T-helper 2 cell treated with Interferon-gamma antibody and Interleukin-4, amounts not matched to agents 100 ng/mL and 5 ng/mL, for 36 hours (primary cell): Measurements from ENCODE around the gene ITGB8. TPM values are rescaled to one million over a fixed set of nuclear protein-coding genes. Genes with fewer than 3 reads are reported as not detected.

Source experiments
- intact Hi-C: fragments of 100-400 bp; cut with micrococcal nuclease; formaldehyde crosslinking; loops from one replicate; pipeline ENCODE4 v1.15.1; 2023
- total RNA-seq: library from RNA; stranded (reverse); gene quantifications from 2 replicates; pipeline ENCODE4 v1.2.3, GENCODE V29; 2022

ITGB8 gene
- total RNA-seq, 1 donor from 2014 or later = not detected

DNA sequence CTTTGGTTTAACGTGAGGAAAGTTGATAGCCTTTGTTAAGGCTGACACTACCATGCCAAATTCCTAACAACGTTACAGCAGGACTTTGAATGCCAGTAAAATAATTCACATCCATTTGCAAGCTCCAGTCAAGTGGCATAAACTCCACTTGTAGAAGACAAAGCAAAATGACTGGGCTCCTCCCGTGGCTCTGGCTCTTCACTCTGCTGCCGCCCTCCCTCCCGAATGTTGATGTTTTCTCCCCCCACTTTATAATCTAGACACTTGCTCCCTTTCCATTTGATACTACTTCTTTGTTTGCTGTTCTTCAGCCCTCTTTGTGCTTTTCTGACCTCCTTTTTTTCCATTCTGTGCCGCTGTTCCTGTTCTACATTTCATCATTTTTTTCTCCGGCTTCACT is 22.8 kb upstream of the ITGB8 start:
- intact Hi-C loops = no loop called here

DNA sequence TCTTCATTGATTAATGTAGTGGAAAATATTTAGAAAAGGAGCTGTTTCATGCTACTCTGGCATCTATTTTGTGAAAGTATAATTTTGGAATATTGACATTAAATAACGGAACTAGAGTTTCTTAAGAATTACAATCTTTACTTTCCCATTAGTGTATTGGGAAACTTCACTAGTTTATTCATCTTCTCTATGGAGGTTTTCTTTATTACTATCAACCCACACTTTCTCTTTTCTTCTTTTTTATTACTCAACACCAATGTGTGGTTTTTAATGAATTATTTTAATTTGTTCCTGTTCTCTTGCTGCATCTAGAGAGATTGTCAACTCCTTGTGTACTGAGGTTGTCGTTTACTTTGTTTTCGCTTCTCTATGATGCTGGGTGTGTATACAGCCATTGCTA is 20.4 kb upstream of the ITGB8 start:
- intact Hi-C loops = no loop called here

DNA sequence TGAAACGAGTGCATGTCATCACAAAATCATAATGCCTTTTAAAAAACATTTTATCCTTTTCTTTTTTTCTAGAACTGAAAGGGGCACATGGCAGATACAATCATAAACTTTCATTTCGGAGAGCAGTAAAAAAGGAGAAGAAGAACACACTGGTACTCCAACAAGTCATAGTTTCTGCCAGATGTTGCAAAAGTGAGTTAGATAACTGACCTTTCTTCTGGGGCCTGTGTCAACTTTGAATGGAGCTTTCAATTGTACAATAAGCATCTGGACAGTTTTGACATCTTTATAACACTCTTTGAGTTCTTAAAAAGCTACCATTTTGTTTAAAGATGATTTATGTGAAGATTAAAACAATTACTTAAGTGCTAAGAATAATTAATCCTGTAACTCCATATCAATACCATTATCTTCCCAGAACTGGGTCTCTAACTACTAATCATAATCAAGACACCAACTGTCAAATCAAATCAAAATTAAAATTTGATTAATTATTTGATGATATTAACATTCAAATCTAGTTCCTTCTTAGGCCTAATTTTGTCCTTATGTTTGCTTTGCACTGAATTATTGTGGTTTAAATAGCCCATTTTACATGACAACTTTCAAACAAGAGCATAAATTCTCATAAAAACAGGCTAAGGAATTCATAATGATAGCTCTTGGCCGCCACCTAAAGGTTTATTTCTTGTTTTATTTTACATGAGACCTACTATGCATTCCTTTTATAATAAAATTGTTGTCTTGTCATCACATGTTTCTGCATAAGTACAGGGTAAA is 19.5 kb upstream of the ITGB8 start:
- intact Hi-C loops = no loop called here

DNA sequence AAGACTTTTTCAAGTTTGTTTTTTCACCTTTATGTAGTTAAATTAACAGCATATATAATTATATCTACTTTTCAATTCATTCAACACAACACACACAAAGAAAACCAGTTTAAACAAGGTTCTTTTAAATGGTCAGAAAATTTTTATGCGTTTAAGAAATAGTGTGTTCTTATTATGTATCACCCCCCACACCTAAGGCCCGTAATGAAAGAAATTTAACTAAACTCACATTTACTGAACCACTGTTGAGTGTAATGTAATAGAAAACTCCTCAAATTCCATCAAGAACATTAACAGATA is 19.0 kb upstream of the ITGB8 start:
- intact Hi-C loops = no loop called here

DNA sequence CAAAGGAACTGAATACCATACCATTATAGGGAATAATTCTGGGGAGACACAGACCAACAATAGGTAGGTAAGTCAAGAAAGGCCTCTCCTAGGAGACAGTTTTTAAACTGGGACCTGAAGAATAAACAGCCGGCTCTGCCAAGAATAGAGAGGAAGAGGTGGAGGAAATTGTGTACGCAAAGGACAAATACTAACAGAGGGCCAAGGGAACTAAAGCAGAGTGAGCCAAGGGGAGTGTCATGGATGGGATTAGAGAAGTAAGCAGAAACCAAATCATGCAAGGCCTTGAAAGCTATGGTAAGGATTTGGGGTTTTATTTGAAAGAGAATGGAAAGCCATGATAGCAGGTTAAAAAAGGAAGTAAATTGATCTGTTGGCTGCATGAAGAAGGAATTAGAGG is 18.1 kb upstream of the ITGB8 start:
- intact Hi-C loops = no loop called here

DNA sequence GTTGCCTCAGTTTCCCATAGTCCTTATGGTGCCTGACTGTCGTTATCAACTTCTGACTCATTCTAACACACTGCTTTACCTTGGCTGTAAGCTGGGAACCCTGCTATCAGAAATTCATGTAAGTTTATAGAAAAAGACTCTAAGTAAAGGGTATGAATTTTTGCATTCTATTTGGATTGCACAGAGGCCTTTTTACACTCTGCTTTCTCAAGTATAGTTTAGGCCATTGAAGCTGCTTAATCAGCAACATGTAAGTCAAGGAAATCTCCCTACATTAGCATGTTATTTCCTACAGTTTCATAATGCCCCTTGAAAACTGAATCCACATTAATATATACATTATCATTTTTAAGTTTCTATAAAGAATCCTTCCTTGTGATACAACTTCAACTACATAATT is 17.1 kb upstream of the ITGB8 start:
- intact Hi-C loops = no loop called here

DNA sequence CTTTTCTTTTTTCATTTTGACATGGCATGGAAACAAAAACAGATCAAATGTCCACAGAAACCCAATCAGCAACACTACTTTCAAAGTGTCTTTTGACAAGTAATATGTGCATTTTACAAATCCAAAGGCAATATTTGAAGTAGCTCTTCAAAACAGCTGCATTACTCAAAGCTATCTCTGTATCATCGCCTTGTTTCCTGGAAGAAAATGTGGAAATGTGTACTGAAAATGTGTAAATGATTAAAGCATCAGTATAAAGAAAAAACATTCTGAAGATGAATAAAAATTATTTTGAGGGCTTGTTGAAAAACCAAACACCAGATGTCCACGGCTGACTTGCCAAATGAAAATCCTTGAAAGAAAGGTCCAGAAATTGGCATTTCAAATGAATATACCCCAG is 16.5 kb upstream of the ITGB8 start:
- intact Hi-C loops = no loop called here

DNA sequence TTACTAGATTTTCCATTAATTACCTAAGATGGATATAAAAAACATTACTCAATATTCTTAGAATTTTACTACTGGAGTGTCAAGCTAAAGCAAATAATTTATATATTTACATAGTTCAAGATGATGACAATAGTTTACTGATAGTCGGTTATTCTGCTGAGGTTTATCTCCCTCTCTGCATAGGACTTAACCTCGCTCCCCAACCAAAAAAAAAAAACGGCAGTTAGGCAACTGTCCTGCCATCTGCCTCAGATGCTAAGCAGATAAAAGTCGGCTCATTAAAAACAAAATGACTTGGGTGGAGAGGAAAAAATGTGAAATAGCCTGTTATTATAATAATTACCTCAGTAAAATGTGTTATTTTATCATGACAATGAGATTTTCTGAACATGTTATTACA is 14.0 kb upstream of the ITGB8 start:
- intact Hi-C loops = no loop called here

DNA sequence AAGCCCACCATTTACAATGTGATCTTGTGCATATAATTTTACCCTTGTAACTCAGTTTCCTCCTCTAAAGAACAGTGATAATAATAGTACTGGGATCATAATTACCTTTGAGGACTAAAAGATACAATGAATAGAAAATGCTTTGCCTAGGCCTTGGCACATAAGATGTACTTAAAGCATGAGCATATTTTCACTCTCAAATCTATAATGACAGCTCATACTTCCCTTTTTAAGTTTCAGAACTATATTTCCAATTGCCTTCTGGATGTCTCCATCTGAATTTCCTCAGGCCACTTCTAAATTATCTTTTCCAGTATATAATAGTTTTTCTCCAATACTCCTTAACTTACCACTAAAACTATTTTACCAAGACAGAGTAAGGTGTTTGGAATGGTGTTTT is 13.3 kb upstream of the ITGB8 start:
- intact Hi-C loops = no loop called here

DNA sequence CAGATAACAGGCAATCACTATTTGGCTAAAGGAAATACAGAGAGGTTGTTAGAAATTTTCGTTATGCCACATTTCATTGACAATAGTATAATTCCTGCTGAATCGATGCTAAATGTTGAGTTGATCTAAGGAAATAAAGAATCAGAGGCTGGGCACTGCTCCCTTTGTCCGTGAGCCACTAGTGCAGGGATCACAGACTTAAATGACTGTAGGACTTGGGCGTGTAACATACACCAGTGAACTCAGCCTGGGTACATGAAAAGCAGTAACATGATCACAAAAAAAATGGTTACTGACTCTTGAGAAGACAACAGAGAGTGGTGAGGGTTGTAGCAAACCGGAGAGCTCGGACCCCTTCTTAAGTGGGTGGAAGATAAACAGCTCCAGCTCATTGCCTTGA is 11.8 kb upstream of the ITGB8 start:
- intact Hi-C loops = no loop called here

DNA sequence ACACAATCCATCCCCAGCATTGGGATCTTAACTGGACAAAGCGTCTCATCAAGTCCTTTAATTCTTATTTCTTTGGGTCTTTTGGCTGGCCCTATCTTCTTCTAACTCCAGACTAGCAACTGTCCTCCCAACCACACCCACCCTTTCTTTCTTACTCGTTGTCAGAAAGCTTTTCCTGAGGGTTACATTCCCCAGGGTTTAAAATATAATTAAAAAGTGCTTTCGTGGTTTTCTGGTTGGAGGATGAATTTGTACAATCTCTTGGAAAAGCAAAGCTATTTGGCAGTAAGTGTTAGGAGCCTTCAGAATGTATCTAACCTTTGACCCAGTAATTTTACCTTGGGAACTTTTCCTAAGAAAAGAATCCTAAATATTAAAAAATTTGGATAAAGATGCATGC is 10.4 kb upstream of the ITGB8 start:
- intact Hi-C loops = no loop called here

DNA sequence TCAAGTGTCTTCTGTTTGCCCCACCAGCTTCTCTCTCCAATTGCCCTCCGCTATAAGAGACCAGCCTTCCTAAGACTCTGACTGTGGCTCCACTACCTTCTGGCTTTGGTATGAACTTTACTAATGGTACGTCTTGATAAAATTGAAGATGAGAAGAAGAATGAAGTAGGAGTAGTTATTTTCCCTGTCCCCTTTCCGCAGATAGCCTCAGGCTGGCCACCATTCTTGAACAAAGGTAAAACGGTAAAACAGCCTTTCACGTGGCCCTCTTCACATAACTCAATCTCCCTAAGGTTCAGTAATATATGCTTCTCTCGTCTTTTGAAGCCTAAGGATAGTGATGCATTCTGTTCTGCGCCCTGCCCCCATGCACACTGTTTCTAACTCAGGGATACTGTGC is 9.9 kb upstream of the ITGB8 start:
- intact Hi-C loops = no loop called here

DNA sequence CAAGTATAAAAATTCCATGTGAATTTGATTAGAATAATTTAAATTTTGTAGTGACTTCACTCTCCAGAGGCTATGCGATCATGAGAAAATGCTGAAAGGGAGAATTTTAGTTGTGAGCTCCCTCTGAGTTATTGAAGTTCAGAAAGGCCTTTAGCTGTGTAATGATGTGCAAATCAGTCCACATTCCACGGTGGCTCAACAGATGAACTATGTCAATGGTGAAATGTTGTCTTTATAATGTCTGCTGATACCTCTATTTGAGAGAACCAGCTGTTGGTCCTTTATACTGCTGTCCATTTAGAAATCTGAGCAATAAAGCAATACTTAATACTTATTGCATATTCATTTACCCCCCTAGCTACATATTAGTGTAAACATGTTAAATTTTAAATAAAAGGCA is 7.1 kb upstream of the ITGB8 start:
- intact Hi-C loops = no loop called here

DNA sequence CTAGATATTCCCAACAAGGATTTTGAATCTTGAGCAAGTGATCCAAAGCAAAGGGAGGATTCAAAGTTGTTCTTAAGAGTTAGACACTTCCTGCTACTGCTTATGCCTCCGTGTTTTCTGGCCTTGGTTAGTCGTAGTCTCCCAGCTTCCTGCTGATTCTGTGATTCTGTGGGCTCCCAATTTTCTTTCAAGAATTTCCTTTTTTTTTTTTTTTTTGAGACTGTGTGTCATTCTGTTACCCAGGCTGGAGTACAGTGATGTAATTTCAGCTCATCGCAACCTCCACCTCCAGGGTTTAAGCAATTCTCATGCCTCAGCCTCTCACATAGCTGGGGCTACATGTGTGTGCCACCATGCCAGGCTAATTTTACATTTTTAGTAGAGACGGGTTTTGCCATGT is 4.4 kb upstream of the ITGB8 start:
- intact Hi-C loops = no loop called here

DNA sequence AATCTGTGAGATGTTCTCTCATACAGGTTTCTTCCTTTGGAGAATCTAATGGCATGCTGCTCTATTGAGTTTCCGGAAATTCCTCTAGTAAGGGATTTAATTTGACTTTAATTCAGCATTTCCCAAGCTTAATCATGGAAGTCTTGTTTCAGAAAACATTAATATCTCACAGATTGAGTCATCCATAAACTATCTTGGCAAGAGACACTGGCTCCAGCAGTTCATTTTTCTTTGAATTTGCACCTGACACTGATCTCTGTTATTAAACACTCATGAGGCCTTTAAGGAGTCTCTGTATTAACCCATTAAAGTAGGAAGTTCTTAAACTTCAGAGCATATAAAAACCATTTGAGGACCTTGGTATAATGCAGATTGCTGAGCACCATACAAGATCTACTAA is 3.6 kb upstream of the ITGB8 start:
- intact Hi-C loops = no loop called here

DNA sequence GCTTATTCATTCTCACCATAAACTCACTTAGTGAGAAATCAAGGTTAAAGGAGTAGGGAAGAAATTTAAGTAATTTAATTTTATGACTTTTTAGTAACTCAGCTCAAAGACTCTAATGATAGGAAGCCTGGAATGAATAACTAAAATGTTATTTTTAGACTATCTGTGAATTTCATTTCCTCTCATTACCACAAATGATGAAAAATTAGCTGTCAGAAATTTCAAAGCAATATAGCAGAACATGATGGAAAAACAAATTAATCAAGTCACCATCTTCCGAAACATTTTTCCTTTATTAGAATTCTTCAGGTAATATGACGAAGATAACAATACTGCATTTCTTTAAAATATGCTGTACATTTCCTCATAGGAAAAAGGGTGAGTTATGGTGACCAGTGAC is 2.7 kb upstream of the ITGB8 start:
- intact Hi-C loops = no loop called here

DNA sequence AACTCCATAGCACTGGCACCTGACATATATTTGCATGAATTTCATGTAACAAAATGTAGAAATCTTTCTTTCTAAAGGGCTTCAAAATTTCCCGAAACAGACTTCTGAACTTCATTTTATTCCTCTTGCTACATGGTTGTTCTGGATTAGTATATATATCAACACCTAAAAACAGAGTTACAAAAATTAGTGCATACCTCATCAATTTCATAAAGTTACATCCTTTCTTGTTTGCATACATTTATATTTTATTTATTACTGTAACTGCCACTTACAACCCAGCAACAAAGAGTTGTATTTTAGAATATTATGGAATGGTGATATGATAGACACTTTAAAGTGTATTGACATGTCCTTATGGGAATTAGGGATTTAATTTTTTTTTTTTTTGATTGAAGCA is 2.0 kb upstream of the ITGB8 start:
- intact Hi-C loops = no loop called here

DNA sequence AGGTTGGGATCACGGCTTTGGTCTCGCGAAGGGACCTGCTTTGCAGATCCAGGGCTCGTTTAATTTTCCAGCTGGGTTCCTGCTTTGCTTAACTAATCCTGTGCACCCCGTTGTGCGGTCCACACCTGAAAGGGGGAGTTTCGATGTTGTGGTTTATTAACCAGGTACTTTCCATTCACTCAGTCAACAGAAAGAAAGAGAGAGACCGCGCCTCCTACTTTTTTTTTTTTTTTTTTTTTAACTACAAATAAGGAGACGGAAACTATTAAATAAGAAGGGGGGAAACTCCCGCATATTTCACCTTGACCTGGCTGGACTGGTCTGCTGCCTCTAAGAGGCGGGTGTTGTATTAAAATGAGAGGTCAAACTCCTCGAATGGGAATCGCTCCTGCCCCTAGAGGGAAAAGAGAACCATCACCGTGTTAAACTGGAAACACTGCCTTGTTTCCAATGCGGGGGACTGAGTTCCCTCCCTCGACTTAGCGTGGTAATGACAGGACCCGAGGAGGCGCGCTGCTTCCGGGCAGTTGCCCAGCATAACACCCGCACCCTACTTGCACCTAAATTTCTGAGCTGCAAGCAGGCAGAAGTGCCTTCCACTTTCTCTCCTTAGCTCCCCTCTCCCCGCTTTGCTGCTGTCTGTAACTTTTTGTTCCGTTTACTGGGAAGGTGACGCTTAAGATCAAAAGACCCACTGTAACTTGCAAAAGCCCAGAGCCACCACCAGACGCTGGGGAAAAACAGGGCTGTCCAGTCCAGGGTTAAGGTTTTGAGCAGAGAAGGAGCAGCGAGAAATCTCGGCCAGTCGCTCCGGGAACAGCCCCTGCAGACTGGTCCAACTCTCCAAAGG is 1.1 kb upstream of the ITGB8 start:
- intact Hi-C loops = loop anchor here (2.0 to 10.0 kb wide), 3 partner anchors 49 to 625 kb away; partner anchors contain the start of genes POLR1F and SP8

DNA sequence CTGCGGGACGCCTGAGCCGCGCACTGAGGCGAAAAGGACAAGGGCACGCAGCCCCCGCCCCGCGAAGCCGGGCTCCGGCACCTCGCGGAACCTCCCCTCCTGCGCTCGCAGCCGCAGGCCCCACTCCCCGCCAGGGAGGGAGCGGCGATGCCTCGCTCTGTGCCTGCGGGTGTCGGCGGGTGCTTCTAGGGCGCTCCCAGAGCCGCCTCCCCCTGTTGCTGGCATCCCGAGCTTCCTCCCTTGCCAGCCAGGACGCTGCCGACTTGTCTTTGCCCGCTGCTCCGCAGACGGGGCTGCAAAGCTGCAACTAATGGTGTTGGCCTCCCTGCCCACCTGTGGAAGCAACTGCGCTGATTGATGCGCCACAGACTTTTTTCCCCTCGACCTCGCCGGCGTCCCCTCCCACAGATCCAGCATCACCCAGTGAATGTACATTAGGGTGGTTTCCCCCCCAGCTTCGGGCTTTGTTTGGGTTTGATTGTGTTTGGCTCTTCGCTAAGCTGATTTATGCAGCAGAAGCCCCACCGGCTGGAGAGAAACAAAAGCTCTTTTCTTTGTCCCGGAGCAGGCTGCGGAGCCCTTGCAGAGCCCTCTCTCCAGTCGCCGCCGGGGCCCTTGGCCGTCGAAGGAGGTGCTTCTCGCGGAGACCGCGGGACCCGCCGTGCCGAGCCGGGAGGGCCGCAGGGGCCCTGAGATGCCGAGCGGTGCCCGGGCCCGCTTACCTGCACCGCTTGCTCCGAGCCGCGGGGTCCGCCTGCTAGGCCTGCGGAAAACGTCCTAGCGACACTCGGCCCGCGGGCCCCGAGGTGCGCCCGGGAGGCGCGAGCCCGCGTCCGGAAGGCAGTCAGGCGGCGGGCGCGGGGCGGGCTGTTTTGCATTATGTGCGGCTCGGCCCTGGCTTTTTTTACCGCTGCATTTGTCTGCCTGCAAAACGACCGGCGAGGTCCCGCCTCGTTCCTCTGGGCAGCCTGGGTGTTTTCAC is 519 bp downstream of the ITGB8 start:
- intact Hi-C loops = loop anchor here (2.0 to 10.0 kb wide), 3 partner anchors 50 to 626 kb away; partner anchors contain the start of genes POLR1F and SP8

DNA sequence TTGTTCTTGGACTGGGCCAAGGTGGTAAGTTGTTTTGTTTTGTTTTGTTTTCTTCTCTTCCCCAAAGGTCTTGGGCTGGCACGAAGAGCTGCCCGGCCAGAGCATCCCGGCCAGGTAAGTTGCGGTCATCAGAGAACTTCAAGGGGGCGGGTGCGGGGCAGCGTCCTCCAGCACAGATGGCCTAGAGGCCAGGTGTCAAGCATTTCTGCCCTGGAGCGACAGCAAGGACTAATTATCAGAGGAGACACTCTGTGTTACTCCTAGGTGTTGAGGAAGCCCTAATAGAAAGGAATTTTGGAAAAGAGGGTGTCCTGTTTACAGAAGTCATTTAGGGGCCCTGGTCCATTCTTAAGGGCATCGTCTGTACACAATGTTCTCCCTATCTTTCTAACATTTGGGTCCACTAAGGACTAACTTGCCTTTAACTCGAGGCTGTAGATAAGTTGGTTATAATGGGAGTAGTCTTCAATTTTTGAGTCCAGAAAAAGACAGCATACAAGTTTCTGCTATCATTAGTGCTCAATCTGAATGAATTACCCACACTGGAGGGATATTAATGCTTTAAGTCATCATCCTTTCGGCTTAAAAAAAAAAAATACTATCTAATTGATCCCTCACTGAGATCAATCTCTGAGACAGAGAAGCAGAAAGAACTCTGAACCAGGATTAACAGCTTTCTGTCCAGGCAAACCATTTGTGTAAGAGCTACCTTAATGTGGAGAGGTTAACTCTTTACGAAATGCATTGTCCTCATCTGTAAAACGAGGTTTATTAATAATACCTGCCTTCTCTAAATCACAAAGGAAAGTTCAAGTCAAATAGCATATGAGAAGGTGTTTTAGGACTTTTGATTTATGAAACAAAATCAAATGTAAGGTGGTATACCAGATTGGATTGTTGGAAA is 1.5 kb downstream of the ITGB8 start:
- intact Hi-C loops = loop anchor here (2.0 to 10.0 kb wide), 3 partner anchors 51 to 627 kb away; partner anchors contain the start of genes POLR1F and SP8
